A549 treated with Mapracorat at 1 μM for 4 hours (cell line): ENCODE data around the gene S100A14. TPM values are rescaled to one million over a fixed set of nuclear protein-coding genes. Genes with fewer than 3 reads are reported as not detected.

ENCODE experiments used
- total RNA-seq: library from RNA; stranded (reverse); fragments of 200-300 nt; extraction: Qiagen RNA extraction; gene quantifications from 5 replicates; pipeline ENCODE4 v1.2.3, GENCODE V29; 2022

S100A14 gene
- 0.24 to 0.73 TPM (median 0.38 TPM) in 5 replicates for total RNA-seq

GRCh38 chr1:153616144-153616916 is at the start of gene S100A14:
Gene S100A14, minus strand, starts transcription at chr1:153616325. Its CDS starts 467 bp downstream, at chr1:153615858.

GRCh38 chr1:153658400-153659174 is 42.5 kb upstream of the S100A14 start, which contains the start of gene SNAPIN:
Gene SNAPIN, plus strand, starts transcription at chr1:153658703. Its CDS starts 41 bp downstream, at chr1:153658744.

GRCh38 chr1:153633754-153634665 is 17.9 kb upstream of the S100A14 start, which contains the start of gene CHTOP:
Gene CHTOP, plus strand, starts transcription at chr1:153634066. Its CDS starts 2,523 bp downstream, at chr1:153636589.

GRCh38 chr1:153627715-153628626 is 11.8 kb upstream of the S100A14 start, which contains the start of gene S100A1:
Gene S100A1, plus strand, starts transcription at chr1:153628434. Its CDS starts 2,088 bp downstream, at chr1:153630522.

GRCh38 chr1:153626904-153627714 is 11.0 kb upstream of the S100A14 start, which contains the start of gene S100A13:
Gene S100A13, minus strand, starts transcription at chr1:153627505. Its CDS starts 1,033 bp downstream, at chr1:153626472.

GRCh38 chr1:153612755-153613331 is 3.3 kb downstream of the S100A14 start, which contains the start of gene S100A16:
Gene S100A16, minus strand, starts transcription at chr1:153613137. Its CDS starts 4,986 bp downstream, at chr1:153608151.

GRCh38 chr1:153565529-153566374 is 50.4 kb downstream of the S100A14 start, which contains the start of gene S100A2:
Gene S100A2, minus strand, starts transcription at chr1:153565844. Its CDS starts 1,967 bp downstream, at chr1:153563877.

Other genes starting within 250 kb of the S100A14 start
- not detected in 5 replicates for gene S100A12, start 240.7 kb downstream of the S100A14 start, total RNA-seq
- not detected in 5 replicates for gene S100A8, start 225.3 kb downstream of the S100A14 start, total RNA-seq
- not detected in 5 replicates for gene S100A7A, start 199.8 kb downstream of the S100A14 start, total RNA-seq
- not detected in 5 replicates for gene S100A7, start 155.7 kb downstream of the S100A14 start, total RNA-seq
- gene S100A6, start 80.3 kb downstream of the S100A14 start, total RNA-seq: 3,270 to 3,628 TPM (median 3,480 TPM) in 5 replicates
- gene S100A5, start 75.4 kb downstream of the S100A14 start, total RNA-seq: 0.44 to 1.5 TPM (median 1.0 TPM) in 5 replicates
- gene S100A4, start 70.5 kb downstream of the S100A14 start, total RNA-seq: 1,612 to 1,772 TPM (median 1,681 TPM) in 5 replicates
- gene S100A3, start 67.1 kb downstream of the S100A14 start, total RNA-seq: 103 to 117 TPM (median 114 TPM) in 5 replicates
- 20.2 to 30.6 TPM (median 26.9 TPM) in 5 replicates for gene S100A2, start 50.5 kb downstream of the S100A14 start, total RNA-seq
- gene S100A16, start 3.2 kb downstream of the S100A14 start, total RNA-seq: 481 to 560 TPM (median 517 TPM) in 5 replicates
- 169 to 188 TPM (median 172 TPM) in 5 replicates for gene S100A13, start 11.2 kb upstream of the S100A14 start, total RNA-seq
- 0.72 to 1.2 TPM (median 0.93 TPM) in 5 replicates for gene S100A1, start 12.1 kb upstream of the S100A14 start, total RNA-seq
- gene CHTOP, start 17.7 kb upstream of the S100A14 start, total RNA-seq: 68.7 to 84.2 TPM (median 77.0 TPM) in 5 replicates
- 57.2 to 64.5 TPM (median 57.6 TPM) in 5 replicates for gene SNAPIN, start 42.4 kb upstream of the S100A14 start, total RNA-seq
- gene ILF2, start 54.7 kb upstream of the S100A14 start, total RNA-seq: 265 to 306 TPM (median 270 TPM) in 5 replicates
- gene NPR1, start 62.4 kb upstream of the S100A14 start, total RNA-seq: 1.2 to 2.1 TPM (median 1.6 TPM) in 5 replicates
- 16.0 to 19.9 TPM (median 18.2 TPM) in 5 replicates for gene INTS3, start 111.7 kb upstream of the S100A14 start, total RNA-seq
- gene SLC27A3, start 159.1 kb upstream of the S100A14 start, total RNA-seq: 0.82 to 1.8 TPM (median 1.4 TPM) in 5 replicates